Endothelial cell (in vitro differentiated cells): ENCODE data around the gene ADORA1. TPM values are rescaled to one million over a fixed set of nuclear protein-coding genes. Genes with fewer than 3 reads are reported as not detected.

Experiments
- DNase-seq: peaks from one replicate; pipeline ENCODE4 v3.0.0; 2021; ENCODE audit warnings: low spot score
- H3K27ac Mint-ChIP-seq: one replicate; pipeline ENCODE4 v1.8.0; 2021; ENCODE audit warnings: mixed read lengths, inconsistent platforms; ENCODE audit not compliant: unreplicated experiment
- H3K27me3 Mint-ChIP-seq: one replicate; pipeline ENCODE4 v1.8.0; 2021; ENCODE audit warnings: mild to moderate bottlenecking, moderate library complexity, mixed read lengths, inconsistent platforms; ENCODE audit not compliant: unreplicated experiment
- H3K36me3 Mint-ChIP-seq: one replicate; pipeline ENCODE4 v1.8.0; 2021; ENCODE audit warnings: mild to moderate bottlenecking, low read depth, mixed read lengths, inconsistent platforms; ENCODE audit not compliant: unreplicated experiment
- H3K4me1 Mint-ChIP-seq: one replicate; pipeline ENCODE4 v1.8.0; 2021; ENCODE audit warnings: mild to moderate bottlenecking, mixed read lengths, inconsistent platforms; ENCODE audit not compliant: unreplicated experiment
- H3K4me3 Mint-ChIP-seq: one replicate; pipeline ENCODE4 v1.8.0; 2021; ENCODE audit warnings: mild to moderate bottlenecking, mixed read lengths, inconsistent platforms; ENCODE audit not compliant: unreplicated experiment
- H3K9me3 Mint-ChIP-seq: one replicate; pipeline ENCODE4 v1.8.0; 2021; ENCODE audit warnings: mixed read lengths, inconsistent platforms; ENCODE audit not compliant: unreplicated experiment
- CTCF ChIP-seq: fragments of 200-600 bp; sonication (generic); IDR thresholded peaks from one replicate; pipeline ENCODE4 v1.5.0; 2021; ENCODE audit warnings: antibody characterized with exemption; ENCODE audit not compliant: unreplicated experiment
- total RNA-seq: library from RNA; stranded (reverse); fragmentation: NEBNext Ultra II Directional; extraction: Animal tissue kit (Norgen Biotek cat#: 25700); gene quantifications from one replicate; pipeline ENCODE4 v1.2.1, GENCODE V29; 2021; ENCODE audit not compliant: unreplicated experiment

The ADORA1 gene
- total RNA-seq, 1 donor from 2014 or later, result 16.3 TPM

- no peak for TF ChIP-seq CTCF
- H3K4me3 Mint-ChIP-seq, result no peak overlapping the region
- no peak for DNase-seq
- no peaks in the 10 kb centered on the region for H3K9me3 Mint-ChIP-seq
- H3K27ac Mint-ChIP-seq, result no peak overlapping the region
- peaks cover 33% of the 10 kb centered on the region for H3K36me3 Mint-ChIP-seq
- peaks cover 2% of the 10 kb centered on the region for H3K4me1 Mint-ChIP-seq
- peaks cover 20% of the 10 kb centered on the region for H3K27me3 Mint-ChIP-seq
Measured at GRCh38 chr1:203166192-203166940, 38.8 kb downstream of the ADORA1 start.

GRCh38 chr1:203167026-203167912 lies 39.7 kb downstream of the ADORA1 start:
- Mint-ChIP-seq H3K4me1 (peaks cover 2% of the 10 kb centered on the region), H3K27me3 (peaks cover 20% of the 10 kb centered on the region), H3K4me3 (no peak overlapping the region), H3K27ac (peak overlapping the region; percentile 48), H3K36me3 (peaks cover 33% of the 10 kb centered on the region), H3K9me3 (no peaks in the 10 kb centered on the region)
- DNase-seq, result no peak
- no peak for TF ChIP-seq CTCF

DNA sequence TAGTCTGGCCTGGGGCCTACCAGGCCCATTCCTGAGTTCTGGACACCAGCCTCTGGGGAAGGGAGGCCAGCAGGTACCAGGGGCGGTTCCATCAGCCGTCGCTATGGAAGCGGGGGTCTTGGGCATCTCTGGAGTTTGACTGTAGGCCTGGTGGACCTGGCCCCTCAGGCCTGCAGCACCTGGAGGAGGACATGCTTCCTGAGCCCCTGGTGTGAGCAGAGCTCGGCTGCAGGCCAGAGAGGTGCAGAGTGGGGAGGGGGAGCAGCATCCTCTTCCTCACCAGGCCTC lies 40.3 kb downstream of the ADORA1 start:
- no peak overlapping the region for H3K4me3 Mint-ChIP-seq
- peaks cover 32% of the 10 kb centered on the region for H3K36me3 Mint-ChIP-seq
- H3K9me3 Mint-ChIP-seq, result no peaks in the 10 kb centered on the region
- TF ChIP-seq CTCF, result no peak
- no peak for DNase-seq
- peaks cover 2% of the 10 kb centered on the region for H3K4me1 Mint-ChIP-seq
- H3K27ac Mint-ChIP-seq, result no peak overlapping the region
- peaks cover 20% of the 10 kb centered on the region for H3K27me3 Mint-ChIP-seq

DNA sequence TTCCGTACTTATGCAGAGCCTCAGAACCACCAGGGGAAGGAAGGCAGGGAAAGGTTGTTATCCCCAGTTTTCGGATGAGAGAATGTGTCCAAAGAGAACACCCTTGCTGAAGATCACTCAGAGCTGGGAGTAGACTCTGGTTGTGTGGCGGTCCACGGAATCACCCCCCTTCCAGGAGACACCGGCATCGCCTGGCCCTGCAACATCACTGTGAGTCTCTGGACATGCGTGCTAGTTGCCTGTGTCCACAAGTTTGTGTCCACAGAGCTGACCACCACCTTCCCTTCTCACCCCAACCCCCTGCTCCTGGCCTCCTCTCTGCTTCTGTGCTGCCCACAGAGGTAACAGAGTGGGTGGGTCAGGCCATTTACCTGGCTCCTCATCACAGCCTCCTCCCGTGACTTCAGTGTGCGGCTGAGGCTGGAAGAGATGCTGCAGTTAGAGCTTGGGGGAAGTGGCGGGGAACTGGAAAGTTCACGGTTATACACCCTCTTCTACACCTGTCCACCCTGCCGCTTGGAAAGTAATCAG lies 40.8 kb downstream of the ADORA1 start:
- H3K27me3 Mint-ChIP-seq, result peaks cover 20% of the 10 kb centered on the region
- no peak for DNase-seq
- no peak overlapping the region for H3K4me3 Mint-ChIP-seq
- H3K4me1 Mint-ChIP-seq, result peaks cover 2% of the 10 kb centered on the region
- no peak for TF ChIP-seq CTCF
- no peaks in the 10 kb centered on the region for H3K9me3 Mint-ChIP-seq
- peaks cover 27% of the 10 kb centered on the region for H3K36me3 Mint-ChIP-seq
- H3K27ac Mint-ChIP-seq, result no peak overlapping the region
